T-helper 2 cell treated with Interferon-gamma antibody and Interleukin-4, amounts not matched to agents 5 μg/mL and 100 μg/mL, for 36 hours (primary cell): ENCODE results near the gene TANK.
"Not testable (repeated sequence)": the region's sequence is repeated elsewhere in the genome, so short reads cannot be mapped to it uniquely, and the experiment has no call there.

Source experiments
- DNase-seq: peaks from one replicate; pipeline ENCODE4 v3.0.0; 2021; ENCODE audit warnings: low spot score
- H3K27ac Mint-ChIP-seq: one replicate; pipeline ENCODE4 v1.8.0; 2021; ENCODE audit warnings: mild to moderate bottlenecking, mixed read lengths
- H3K27me3 Mint-ChIP-seq: one replicate; pipeline ENCODE4 v1.8.0; 2021; ENCODE audit warnings: low read depth, mixed read lengths
- H3K36me3 Mint-ChIP-seq: one replicate; pipeline ENCODE4 v1.8.0; 2021; ENCODE audit warnings: low read depth, mixed read lengths
- H3K4me1 Mint-ChIP-seq: one replicate; pipeline ENCODE4 v1.8.0; 2021; ENCODE audit warnings: low read depth, mixed read lengths
- H3K4me3 Mint-ChIP-seq: one replicate; pipeline ENCODE4 v1.8.0; 2022; ENCODE audit warnings: mild to moderate bottlenecking, moderate library complexity, mixed read lengths
- H3K9me3 Mint-ChIP-seq: one replicate; pipeline ENCODE4 v1.8.0; 2021; ENCODE audit warnings: mixed read lengths

The TANK gene

GRCh38 chr2:161166538-161167409 lies 6.5 kb downstream of the TANK start:
- peak; percentile 86 for DNase-seq
- Mint-ChIP-seq H3K27ac (peak overlapping the region; percentile 88), H3K4me3 (peak overlapping the region; percentile 77), H3K4me1 (peaks cover 74% of the 10 kb centered on the region), H3K9me3 (peaks cover 13% of the 10 kb centered on the region), H3K36me3 (peaks cover 67% of the 10 kb centered on the region), H3K27me3 (no peaks in the 10 kb centered on the region)

GRCh38 chr2:161169335-161169734 lies 9.1 kb downstream of the TANK start:
- H3K27me3 Mint-ChIP-seq: no peaks in the 10 kb centered on the region
- H3K4me3 Mint-ChIP-seq: peak overlapping the region; percentile 8

GRCh38 chr2:161170377-161170776 lies 10.1 kb downstream of the TANK start:
- H3K27ac Mint-ChIP-seq: no peak overlapping the region
- peaks cover 24% of the 10 kb centered on the region for H3K9me3 Mint-ChIP-seq
- H3K27me3 Mint-ChIP-seq: no peaks in the 10 kb centered on the region
- peak overlapping the region; percentile 52 for H3K4me3 Mint-ChIP-seq
- peaks cover 72% of the 10 kb centered on the region for H3K4me1 Mint-ChIP-seq
- no peak for DNase-seq
- H3K36me3 Mint-ChIP-seq: peaks cover 76% of the 10 kb centered on the region

More at GRCh38 chr2:161169335-161169734, 9.1 kb downstream of the TANK start:
- Mint-ChIP-seq H3K27ac (no peak overlapping the region), H3K36me3 (peaks cover 71% of the 10 kb centered on the region), H3K9me3 (peaks cover 19% of the 10 kb centered on the region), H3K4me1 (peaks cover 73% of the 10 kb centered on the region)
- DNase-seq: no peak

- Mint-ChIP-seq H3K27ac (no peak overlapping the region), H3K4me3 (peak overlapping the region; percentile 52), H3K9me3 (peaks cover 29% of the 10 kb centered on the region), H3K36me3 (peaks cover 76% of the 10 kb centered on the region), H3K4me1 (peaks cover 64% of the 10 kb centered on the region), H3K27me3 (no peaks in the 10 kb centered on the region)
- no peak for DNase-seq
These were observed 11.0 kb downstream of the TANK start for GRCh38 chr2:161170958-161171932.

- no peaks in the 10 kb centered on the region for H3K27me3 Mint-ChIP-seq
- H3K36me3 Mint-ChIP-seq: peaks cover 79% of the 10 kb centered on the region
- H3K9me3 Mint-ChIP-seq: peaks cover 34% of the 10 kb centered on the region
- no peak overlapping the region for H3K27ac Mint-ChIP-seq
- H3K4me3 Mint-ChIP-seq: no peak overlapping the region
- H3K4me1 Mint-ChIP-seq: peaks cover 50% of the 10 kb centered on the region
- DNase-seq: no peak
These were observed 12.8 kb downstream of the TANK start for GRCh38 chr2:161172901-161173540.

- H3K4me3 Mint-ChIP-seq: no peak overlapping the region
- DNase-seq: no peak
- peaks cover 81% of the 10 kb centered on the region for H3K36me3 Mint-ChIP-seq
- H3K27ac Mint-ChIP-seq: no peak overlapping the region
- peaks cover 50% of the 10 kb centered on the region for H3K4me1 Mint-ChIP-seq
- peaks cover 33% of the 10 kb centered on the region for H3K9me3 Mint-ChIP-seq
- no peaks in the 10 kb centered on the region for H3K27me3 Mint-ChIP-seq
These were observed 13.4 kb downstream of the TANK start for GRCh38 chr2:161173541-161174194.

GRCh38 chr2:161177969-161178368 lies 17.7 kb downstream of the TANK start:
- no peak for DNase-seq
- Mint-ChIP-seq H3K36me3 (peaks cover 87% of the 10 kb centered on the region), H3K4me3 (no peak overlapping the region), H3K9me3 (peaks cover 24% of the 10 kb centered on the region), H3K4me1 (peaks cover 19% of the 10 kb centered on the region), H3K27me3 (no peaks in the 10 kb centered on the region), H3K27ac (no peak overlapping the region)

- H3K27me3 Mint-ChIP-seq: no peaks in the 10 kb centered on the region
- no peak overlapping the region for H3K4me3 Mint-ChIP-seq
- H3K27ac Mint-ChIP-seq: no peak overlapping the region
- H3K9me3 Mint-ChIP-seq: peaks cover 23% of the 10 kb centered on the region
- DNase-seq: no peak
- H3K4me1 Mint-ChIP-seq: peaks cover 12% of the 10 kb centered on the region
- peaks cover 81% of the 10 kb centered on the region for H3K36me3 Mint-ChIP-seq
These were observed 18.5 kb downstream of the TANK start for GRCh38 chr2:161178756-161179155.

GRCh38 chr2:161190050-161190449 lies 29.8 kb downstream of the TANK start:
- Mint-ChIP-seq H3K4me1 (peaks cover 17% of the 10 kb centered on the region), H3K9me3 (no peaks in the 10 kb centered on the region), H3K27ac (no peak overlapping the region), H3K27me3 (no peaks in the 10 kb centered on the region), H3K36me3 (peaks cover 69% of the 10 kb centered on the region), H3K4me3 (no peak overlapping the region)
- no peak for DNase-seq

- peaks cover 67% of the 10 kb centered on the region for H3K36me3 Mint-ChIP-seq
- DNase-seq, H3K9me3 Mint-ChIP-seq, H3K27ac Mint-ChIP-seq, H3K4me3 Mint-ChIP-seq, H3K27me3 Mint-ChIP-seq: not testable (repeated sequence)
- peaks cover 22% of the 10 kb centered on the region for H3K4me1 Mint-ChIP-seq
These were observed 35.4 kb downstream of the TANK start for GRCh38 chr2:161195602-161196001.

GRCh38 chr2:161199912-161200701 lies 39.9 kb downstream of the TANK start:
- Mint-ChIP-seq H3K36me3 (peaks cover 59% of the 10 kb centered on the region), H3K27ac (peak overlapping the region; percentile 50), H3K9me3 (peaks cover 5% of the 10 kb centered on the region), H3K27me3 (no peaks in the 10 kb centered on the region), H3K4me1 (peaks cover 27% of the 10 kb centered on the region), H3K4me3 (peak overlapping the region; percentile 36)
- no peak for DNase-seq

- Mint-ChIP-seq H3K4me3 (no peak overlapping the region), H3K36me3 (peaks cover 39% of the 10 kb centered on the region), H3K27ac (no peak overlapping the region), H3K9me3 (no peaks in the 10 kb centered on the region), H3K4me1 (peaks cover 24% of the 10 kb centered on the region), H3K27me3 (no peaks in the 10 kb centered on the region)
- no peak for DNase-seq
These were observed 44.6 kb downstream of the TANK start for GRCh38 chr2:161204846-161205245.
